T-helper 1 cell treated with Interleukin-12 subunit alpha and Interleukin-12 subunit beta and Interleukin-4 antibody, amounts not matched to agents 30 μg/mL and 1 μg/mL, for 36 hours (primary cell): ENCODE measurements around the gene RFX7.
"Not testable (repeated sequence)": the region's sequence is repeated elsewhere in the genome, so short reads cannot be mapped to it uniquely, and the experiment has no call there.

Experiments
- H3K27ac Mint-ChIP-seq: one replicate; pipeline ENCODE4 v1.8.0; 2021; ENCODE audit warnings: mild to moderate bottlenecking, mixed read lengths
- H3K27me3 Mint-ChIP-seq: one replicate; pipeline ENCODE4 v1.8.0; 2021; ENCODE audit warnings: low read depth, mixed read lengths
- H3K36me3 Mint-ChIP-seq: one replicate; pipeline ENCODE4 v1.8.0; 2021; ENCODE audit warnings: low read depth, mixed read lengths
- H3K4me1 Mint-ChIP-seq: one replicate; pipeline ENCODE4 v1.8.0; 2021; ENCODE audit warnings: low read depth, mixed read lengths
- H3K4me3 Mint-ChIP-seq: one replicate; pipeline ENCODE4 v1.8.0; 2021; ENCODE audit warnings: mild to moderate bottlenecking, moderate library complexity, mixed read lengths
- H3K9me3 Mint-ChIP-seq: one replicate; pipeline ENCODE4 v1.8.0; 2021; ENCODE audit warnings: mixed read lengths

RFX7 gene

GRCh38 chr15:56203312-56203922 is 40.3 kb downstream of the RFX7 start:
- peaks cover 38% of the 10 kb centered on the region for H3K4me1 Mint-ChIP-seq

GRCh38 chr15:56202701-56203100 is 41.0 kb downstream of the RFX7 start:
- H3K27ac Mint-ChIP-seq: no peak overlapping the region
- H3K4me1 Mint-ChIP-seq: peaks cover 33% of the 10 kb centered on the region
- no peaks in the 10 kb centered on the region for H3K27me3 Mint-ChIP-seq
- peaks cover 12% of the 10 kb centered on the region for H3K36me3 Mint-ChIP-seq
- H3K9me3 Mint-ChIP-seq: peaks cover 3% of the 10 kb centered on the region
- H3K4me3 Mint-ChIP-seq: no peak overlapping the region

More at GRCh38 chr15:56203312-56203922, 40.3 kb downstream of the RFX7 start:
- H3K4me3 Mint-ChIP-seq, H3K27me3 Mint-ChIP-seq, H3K36me3 Mint-ChIP-seq, H3K9me3 Mint-ChIP-seq, H3K27ac Mint-ChIP-seq: not testable (repeated sequence)

GRCh38 chr15:56199038-56199437 is 44.6 kb downstream of the RFX7 start:
- H3K36me3 Mint-ChIP-seq: peaks cover 3% of the 10 kb centered on the region
- no peaks in the 10 kb centered on the region for H3K9me3 Mint-ChIP-seq
- no peak overlapping the region for H3K27ac Mint-ChIP-seq
- H3K27me3 Mint-ChIP-seq: no peaks in the 10 kb centered on the region
- H3K4me3 Mint-ChIP-seq: no peak overlapping the region
- peaks cover 8% of the 10 kb centered on the region for H3K4me1 Mint-ChIP-seq

- peaks cover 3% of the 10 kb centered on the region for H3K36me3 Mint-ChIP-seq
Measured at GRCh38 chr15:56194035-56194434, 49.6 kb downstream of the RFX7 start.

GRCh38 chr15:56192659-56193442 is 50.8 kb downstream of the RFX7 start:
- Mint-ChIP-seq H3K9me3 (no peaks in the 10 kb centered on the region), H3K36me3 (no peaks in the 10 kb centered on the region), H3K27me3 (no peaks in the 10 kb centered on the region), H3K27ac (no peak overlapping the region), H3K4me3 (no peak overlapping the region), H3K4me1 (peaks cover 11% of the 10 kb centered on the region)

More at GRCh38 chr15:56194035-56194434, 49.6 kb downstream of the RFX7 start:
- Mint-ChIP-seq H3K27me3 (no peaks in the 10 kb centered on the region), H3K27ac (no peak overlapping the region), H3K9me3 (no peaks in the 10 kb centered on the region), H3K4me1 (peaks cover 7% of the 10 kb centered on the region), H3K4me3 (no peak overlapping the region)

- H3K9me3 Mint-ChIP-seq: no peaks in the 10 kb centered on the region
- peaks cover 7% of the 10 kb centered on the region for H3K36me3 Mint-ChIP-seq
- peaks cover 30% of the 10 kb centered on the region for H3K4me1 Mint-ChIP-seq
- no peak overlapping the region for H3K4me3 Mint-ChIP-seq
- H3K27me3 Mint-ChIP-seq: no peaks in the 10 kb centered on the region
- H3K27ac Mint-ChIP-seq: no peak overlapping the region
Measured at GRCh38 chr15:56187665-56188064, 56.0 kb downstream of the RFX7 start.

GRCh38 chr15:56185980-56186379 is 57.7 kb downstream of the RFX7 start:
- H3K27me3 Mint-ChIP-seq: no peaks in the 10 kb centered on the region
- H3K36me3 Mint-ChIP-seq: peaks cover 7% of the 10 kb centered on the region
- H3K27ac Mint-ChIP-seq: no peak overlapping the region
- peaks cover 33% of the 10 kb centered on the region for H3K4me1 Mint-ChIP-seq
- no peaks in the 10 kb centered on the region for H3K9me3 Mint-ChIP-seq
- no peak overlapping the region for H3K4me3 Mint-ChIP-seq

GRCh38 chr15:56184516-56184915 is 59.2 kb downstream of the RFX7 start:
- Mint-ChIP-seq H3K4me1 (peaks cover 32% of the 10 kb centered on the region), H3K27me3 (no peaks in the 10 kb centered on the region), H3K36me3 (peaks cover 7% of the 10 kb centered on the region), H3K9me3 (no peaks in the 10 kb centered on the region), H3K27ac (no peak overlapping the region), H3K4me3 (no peak overlapping the region)

GRCh38 chr15:56180851-56181250 is 62.8 kb downstream of the RFX7 start:
- Mint-ChIP-seq H3K27ac (no peak overlapping the region), H3K4me3 (no peak overlapping the region), H3K4me1 (peaks cover 17% of the 10 kb centered on the region), H3K27me3 (no peaks in the 10 kb centered on the region), H3K36me3 (peaks cover 16% of the 10 kb centered on the region), H3K9me3 (no peaks in the 10 kb centered on the region)

GRCh38 chr15:56176996-56177395 is 66.7 kb downstream of the RFX7 start:
- Mint-ChIP-seq H3K27ac (no peak overlapping the region), H3K9me3 (peaks cover 4% of the 10 kb centered on the region), H3K36me3 (peaks cover 24% of the 10 kb centered on the region), H3K4me3 (no peak overlapping the region), H3K27me3 (no peaks in the 10 kb centered on the region), H3K4me1 (peaks cover 22% of the 10 kb centered on the region)

GRCh38 chr15:56175788-56176187 is 67.9 kb downstream of the RFX7 start:
- peaks cover 23% of the 10 kb centered on the region for H3K4me1 Mint-ChIP-seq
- H3K36me3 Mint-ChIP-seq: peaks cover 35% of the 10 kb centered on the region
- H3K27me3 Mint-ChIP-seq: no peaks in the 10 kb centered on the region
- H3K4me3 Mint-ChIP-seq: no peak overlapping the region
- no peak overlapping the region for H3K27ac Mint-ChIP-seq
- H3K9me3 Mint-ChIP-seq: peaks cover 15% of the 10 kb centered on the region

- Mint-ChIP-seq H3K36me3 (peaks cover 40% of the 10 kb centered on the region), H3K4me3 (peak overlapping the region; percentile 5), H3K4me1 (peaks cover 31% of the 10 kb centered on the region), H3K27me3 (no peaks in the 10 kb centered on the region), H3K9me3 (peaks cover 16% of the 10 kb centered on the region), H3K27ac (peak overlapping the region; percentile 4)
Measured at GRCh38 chr15:56174649-56175048, 69.0 kb downstream of the RFX7 start.

GRCh38 chr15:56168394-56168793 is 75.3 kb downstream of the RFX7 start:
- peaks cover 39% of the 10 kb centered on the region for H3K36me3 Mint-ChIP-seq
- peaks cover 35% of the 10 kb centered on the region for H3K4me1 Mint-ChIP-seq
- no peak overlapping the region for H3K4me3 Mint-ChIP-seq
- no peaks in the 10 kb centered on the region for H3K27me3 Mint-ChIP-seq
- peaks cover 16% of the 10 kb centered on the region for H3K9me3 Mint-ChIP-seq
- no peak overlapping the region for H3K27ac Mint-ChIP-seq

GRCh38 chr15:56165234-56165633 is 78.4 kb downstream of the RFX7 start:
- H3K4me1 Mint-ChIP-seq: peaks cover 32% of the 10 kb centered on the region
- no peaks in the 10 kb centered on the region for H3K27me3 Mint-ChIP-seq
- no peaks in the 10 kb centered on the region for H3K9me3 Mint-ChIP-seq
- no peak overlapping the region for H3K27ac Mint-ChIP-seq
- peaks cover 11% of the 10 kb centered on the region for H3K36me3 Mint-ChIP-seq
- no peak overlapping the region for H3K4me3 Mint-ChIP-seq

- Mint-ChIP-seq H3K36me3 (peaks cover 20% of the 10 kb centered on the region), H3K4me3 (no peak overlapping the region), H3K27me3 (no peaks in the 10 kb centered on the region), H3K4me1 (peaks cover 24% of the 10 kb centered on the region), H3K27ac (no peak overlapping the region), H3K9me3 (peaks cover under 1% of the 10 kb centered on the region)
Measured at GRCh38 chr15:56160966-56161365, 82.7 kb downstream of the RFX7 start.
